DOHH2 (cell line): ENCODE results near the gene DENND1A.

Source experiments
- CTCF ChIP-seq: fragments of 200-600 bp; sonication (generic); IDR thresholded peaks from one replicate; pipeline ENCODE4 v1.5.1; 2014; ENCODE audit warnings: antibody characterized with exemption, mild to moderate bottlenecking, low read depth, low read length; ENCODE audit not compliant: poor library complexity, severe bottlenecking
- EZH2phosphoT487 ChIP-seq: fragments of 200-600 bp; sonication (generic); IDR thresholded peaks from 2 replicates; pipeline ENCODE4 v1.6.1; 2017; ENCODE audit warnings: borderline replicate concordance, mild to moderate bottlenecking, antibody characterized with exemption, low read length, moderate library complexity, mixed read lengths

GRCh38 chr9:123972618-123973017 is 42.7 kb upstream of the DENND1A start:
- TF ChIP-seq CTCF (no peak), EZH2phosphoT487 (no peak)
